ENCODE data around the gene ZFP36L2. TPM values are rescaled to one million over a fixed set of nuclear protein-coding genes. Genes with fewer than 3 reads are reported as not detected.

The ZFP36L2 gene
- total and polyA plus RNA-seq, 10 of the 15 experiments (the other 5 are each of a cell fraction or from before 2014, with no cell fraction given) = 4.3 to 64.9 (median 19.5) TPM

DNA sequence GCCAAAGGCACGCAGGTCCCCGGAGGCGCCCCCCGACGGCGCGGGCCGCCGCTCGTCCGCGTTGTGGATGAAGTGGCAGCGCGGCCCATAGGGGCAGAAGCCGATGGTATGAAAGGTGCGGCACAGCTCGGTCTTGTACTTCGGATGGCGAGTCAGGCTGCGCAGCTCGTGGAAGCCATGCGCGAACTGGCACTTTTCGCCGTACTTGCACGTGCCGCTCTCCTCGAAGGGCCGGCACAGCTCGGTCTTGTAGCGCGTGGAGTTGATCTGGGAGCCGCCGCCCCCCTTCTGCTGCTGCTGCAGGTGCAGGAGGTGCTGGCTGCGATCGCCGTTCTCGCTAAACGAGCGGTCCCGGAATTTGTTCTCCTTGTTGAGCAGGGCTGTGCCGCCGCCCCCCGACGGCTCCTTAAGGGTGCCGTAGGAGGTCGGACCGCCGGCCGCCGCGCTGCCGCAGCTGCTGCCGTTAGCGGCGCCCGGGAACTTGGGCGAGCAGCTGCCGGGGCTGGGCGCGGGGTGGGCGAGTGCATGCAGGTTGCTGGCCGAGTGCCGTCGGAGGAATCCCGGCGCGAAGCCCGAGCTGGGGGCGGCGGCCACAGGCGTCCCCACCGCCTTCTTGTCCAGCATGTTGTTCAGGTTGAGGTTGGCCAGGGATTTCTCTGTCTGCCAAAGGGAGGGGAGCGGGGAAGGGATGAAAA is 1.2 kb downstream of the ZFP36L2 start (continued):
- TF ChIP-seq, protein P1, sequence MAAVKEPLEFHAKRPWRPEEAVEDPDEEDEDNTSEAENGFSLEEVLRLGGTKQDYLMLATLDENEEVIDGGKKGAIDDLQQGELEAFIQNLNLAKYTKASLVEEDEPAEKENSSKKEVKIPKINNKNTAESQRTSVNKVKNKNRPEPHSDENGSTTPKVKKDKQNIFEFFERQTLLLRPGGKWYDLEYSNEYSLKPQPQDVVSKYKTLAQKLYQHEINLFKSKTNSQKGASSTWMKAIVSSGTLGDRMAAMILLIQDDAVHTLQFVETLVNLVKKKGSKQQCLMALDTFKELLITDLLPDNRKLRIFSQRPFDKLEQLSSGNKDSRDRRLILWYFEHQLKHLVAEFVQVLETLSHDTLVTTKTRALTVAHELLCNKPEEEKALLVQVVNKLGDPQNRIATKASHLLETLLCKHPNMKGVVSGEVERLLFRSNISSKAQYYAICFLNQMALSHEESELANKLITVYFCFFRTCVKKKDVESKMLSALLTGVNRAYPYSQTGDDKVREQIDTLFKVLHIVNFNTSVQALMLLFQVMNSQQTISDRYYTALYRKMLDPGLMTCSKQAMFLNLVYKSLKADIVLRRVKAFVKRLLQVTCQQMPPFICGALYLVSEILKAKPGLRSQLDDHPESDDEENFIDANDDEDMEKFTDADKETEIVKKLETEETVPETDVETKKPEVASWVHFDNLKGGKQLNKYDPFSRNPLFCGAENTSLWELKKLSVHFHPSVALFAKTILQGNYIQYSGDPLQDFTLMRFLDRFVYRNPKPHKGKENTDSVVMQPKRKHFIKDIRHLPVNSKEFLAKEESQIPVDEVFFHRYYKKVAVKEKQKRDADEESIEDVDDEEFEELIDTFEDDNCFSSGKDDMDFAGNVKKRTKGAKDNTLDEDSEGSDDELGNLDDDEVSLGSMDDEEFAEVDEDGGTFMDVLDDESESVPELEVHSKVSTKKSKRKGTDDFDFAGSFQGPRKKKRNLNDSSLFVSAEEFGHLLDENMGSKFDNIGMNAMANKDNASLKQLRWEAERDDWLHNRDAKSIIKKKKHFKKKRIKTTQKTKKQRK (IDR thresholded peaks at IDR 0.05; ENCODE audit: low read depth, low read length) = no peak
- no peak for TF ChIP-seq NFYB (IDR thresholded peaks at IDR 0.05; ENCODE audit: insufficient read depth, low read depth, low read length)
- TF ChIP-seq CBFB (IDR thresholded peaks at IDR 0.05; ENCODE audit: low read depth) = no peak
- TF ChIP-seq, protein P2, sequence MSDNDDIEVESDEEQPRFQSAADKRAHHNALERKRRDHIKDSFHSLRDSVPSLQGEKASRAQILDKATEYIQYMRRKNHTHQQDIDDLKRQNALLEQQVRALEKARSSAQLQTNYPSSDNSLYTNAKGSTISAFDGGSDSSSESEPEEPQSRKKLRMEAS (IDR thresholded peaks at IDR 0.05; ENCODE audit: low read depth, low read length) = peak; percentile 62; the same call in 1 of the 2 replicates
- peak; percentile 20; the same call in 1 of the 2 replicates for TF ChIP-seq LARP7 (IDR thresholded peaks at IDR 0.05)
- TF ChIP-seq, protein P3, sequence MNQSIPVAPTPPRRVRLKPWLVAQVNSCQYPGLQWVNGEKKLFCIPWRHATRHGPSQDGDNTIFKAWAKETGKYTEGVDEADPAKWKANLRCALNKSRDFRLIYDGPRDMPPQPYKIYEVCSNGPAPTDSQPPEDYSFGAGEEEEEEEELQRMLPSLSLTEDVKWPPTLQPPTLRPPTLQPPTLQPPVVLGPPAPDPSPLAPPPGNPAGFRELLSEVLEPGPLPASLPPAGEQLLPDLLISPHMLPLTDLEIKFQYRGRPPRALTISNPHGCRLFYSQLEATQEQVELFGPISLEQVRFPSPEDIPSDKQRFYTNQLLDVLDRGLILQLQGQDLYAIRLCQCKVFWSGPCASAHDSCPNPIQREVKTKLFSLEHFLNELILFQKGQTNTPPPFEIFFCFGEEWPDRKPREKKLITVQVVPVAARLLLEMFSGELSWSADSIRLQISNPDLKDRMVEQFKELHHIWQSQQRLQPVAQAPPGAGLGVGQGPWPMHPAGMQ (IDR thresholded peaks at IDR 0.05; ENCODE audit: borderline replicate concordance) = no peak
- TF ChIP-seq, protein P4, sequence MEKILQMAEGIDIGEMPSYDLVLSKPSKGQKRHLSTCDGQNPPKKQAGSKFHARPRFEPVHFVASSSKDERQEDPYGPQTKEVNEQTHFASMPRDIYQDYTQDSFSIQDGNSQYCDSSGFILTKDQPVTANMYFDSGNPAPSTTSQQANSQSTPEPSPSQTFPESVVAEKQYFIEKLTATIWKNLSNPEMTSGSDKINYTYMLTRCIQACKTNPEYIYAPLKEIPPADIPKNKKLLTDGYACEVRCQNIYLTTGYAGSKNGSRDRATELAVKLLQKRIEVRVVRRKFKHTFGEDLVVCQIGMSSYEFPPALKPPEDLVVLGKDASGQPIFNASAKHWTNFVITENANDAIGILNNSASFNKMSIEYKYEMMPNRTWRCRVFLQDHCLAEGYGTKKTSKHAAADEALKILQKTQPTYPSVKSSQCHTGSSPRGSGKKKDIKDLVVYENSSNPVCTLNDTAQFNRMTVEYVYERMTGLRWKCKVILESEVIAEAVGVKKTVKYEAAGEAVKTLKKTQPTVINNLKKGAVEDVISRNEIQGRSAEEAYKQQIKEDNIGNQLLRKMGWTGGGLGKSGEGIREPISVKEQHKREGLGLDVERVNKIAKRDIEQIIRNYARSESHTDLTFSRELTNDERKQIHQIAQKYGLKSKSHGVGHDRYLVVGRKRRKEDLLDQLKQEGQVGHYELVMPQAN (conservative IDR thresholded peaks at IDR 0.05) = peak; percentile 36; the same call in 1 of the 2 replicates
- TF ChIP-seq YBX1 (IDR thresholded peaks at IDR 0.05) = no peak
- TF ChIP-seq, protein P5, sequence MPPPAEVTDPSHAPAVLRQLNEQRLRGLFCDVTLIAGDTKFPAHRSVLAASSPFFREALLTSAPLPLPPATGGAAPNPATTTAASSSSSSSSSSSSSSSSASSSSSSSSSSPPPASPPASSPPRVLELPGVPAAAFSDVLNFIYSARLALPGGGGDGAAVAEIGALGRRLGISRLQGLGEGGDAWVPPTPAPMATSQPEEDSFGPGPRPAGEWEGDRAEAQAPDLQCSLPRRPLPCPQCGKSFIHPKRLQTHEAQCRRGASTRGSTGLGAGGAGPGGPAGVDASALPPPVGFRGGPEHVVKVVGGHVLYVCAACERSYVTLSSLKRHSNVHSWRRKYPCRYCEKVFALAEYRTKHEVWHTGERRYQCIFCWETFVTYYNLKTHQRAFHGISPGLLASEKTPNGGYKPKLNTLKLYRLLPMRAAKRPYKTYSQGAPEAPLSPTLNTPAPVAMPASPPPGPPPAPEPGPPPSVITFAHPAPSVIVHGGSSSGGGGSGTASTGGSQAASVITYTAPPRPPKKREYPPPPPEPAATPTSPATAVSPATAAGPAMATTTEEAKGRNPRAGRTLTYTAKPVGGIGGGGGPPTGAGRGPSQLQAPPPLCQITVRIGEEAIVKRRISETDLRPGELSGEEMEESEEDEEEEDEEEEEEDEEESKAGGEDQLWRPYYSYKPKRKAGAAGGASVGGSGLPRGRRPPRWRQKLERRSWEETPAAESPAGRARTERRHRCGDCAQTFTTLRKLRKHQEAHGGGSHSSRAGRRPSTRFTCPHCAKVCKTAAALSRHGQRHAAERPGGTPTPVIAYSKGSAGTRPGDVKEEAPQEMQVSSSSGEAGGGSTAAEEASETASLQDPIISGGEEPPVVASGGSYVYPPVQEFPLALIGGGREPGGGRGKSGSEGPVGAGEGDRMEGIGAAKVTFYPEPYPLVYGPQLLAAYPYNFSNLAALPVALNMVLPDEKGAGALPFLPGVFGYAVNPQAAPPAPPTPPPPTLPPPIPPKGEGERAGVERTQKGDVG (CRISPR knock-in tag; IDR thresholded peaks at IDR 0.05) = no peak
- no peak for TF ChIP-seq CHD4 (IDR thresholded peaks at IDR 0.05)
- no peak for TF ChIP-seq BMI1 (IDR thresholded peaks at IDR 0.05; ENCODE audit: borderline replicate concordance)
- TF ChIP-seq, protein P6, sequence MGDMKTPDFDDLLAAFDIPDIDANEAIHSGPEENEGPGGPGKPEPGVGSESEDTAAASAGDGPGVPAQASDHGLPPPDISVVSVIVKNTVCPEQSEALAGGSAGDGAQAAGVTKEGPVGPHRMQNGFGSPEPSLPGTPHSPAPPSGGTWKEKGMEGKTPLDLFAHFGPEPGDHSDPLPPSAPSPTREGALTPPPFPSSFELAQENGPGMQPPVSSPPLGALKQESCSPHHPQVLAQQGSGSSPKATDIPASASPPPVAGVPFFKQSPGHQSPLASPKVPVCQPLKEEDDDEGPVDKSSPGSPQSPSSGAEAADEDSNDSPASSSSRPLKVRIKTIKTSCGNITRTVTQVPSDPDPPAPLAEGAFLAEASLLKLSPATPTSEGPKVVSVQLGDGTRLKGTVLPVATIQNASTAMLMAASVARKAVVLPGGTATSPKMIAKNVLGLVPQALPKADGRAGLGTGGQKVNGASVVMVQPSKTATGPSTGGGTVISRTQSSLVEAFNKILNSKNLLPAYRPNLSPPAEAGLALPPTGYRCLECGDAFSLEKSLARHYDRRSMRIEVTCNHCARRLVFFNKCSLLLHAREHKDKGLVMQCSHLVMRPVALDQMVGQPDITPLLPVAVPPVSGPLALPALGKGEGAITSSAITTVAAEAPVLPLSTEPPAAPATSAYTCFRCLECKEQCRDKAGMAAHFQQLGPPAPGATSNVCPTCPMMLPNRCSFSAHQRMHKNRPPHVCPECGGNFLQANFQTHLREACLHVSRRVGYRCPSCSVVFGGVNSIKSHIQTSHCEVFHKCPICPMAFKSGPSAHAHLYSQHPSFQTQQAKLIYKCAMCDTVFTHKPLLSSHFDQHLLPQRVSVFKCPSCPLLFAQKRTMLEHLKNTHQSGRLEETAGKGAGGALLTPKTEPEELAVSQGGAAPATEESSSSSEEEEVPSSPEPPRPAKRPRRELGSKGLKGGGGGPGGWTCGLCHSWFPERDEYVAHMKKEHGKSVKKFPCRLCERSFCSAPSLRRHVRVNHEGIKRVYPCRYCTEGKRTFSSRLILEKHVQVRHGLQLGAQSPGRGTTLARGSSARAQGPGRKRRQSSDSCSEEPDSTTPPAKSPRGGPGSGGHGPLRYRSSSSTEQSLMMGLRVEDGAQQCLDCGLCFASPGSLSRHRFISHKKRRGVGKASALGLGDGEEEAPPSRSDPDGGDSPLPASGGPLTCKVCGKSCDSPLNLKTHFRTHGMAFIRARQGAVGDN (IDR thresholded peaks at IDR 0.05) = peak; percentile 50
